ENCODE measurements around the gene ABTB1. TPM values are rescaled to one million over a fixed set of nuclear protein-coding genes. Genes with fewer than 3 reads are reported as not detected.

The ABTB1 gene
- total and polyA plus RNA-seq, 9 of the 15 experiments (the other 6 are each of a cell fraction or from before 2014, with no cell fraction given): 0.04 to 2.3 (median 0.55) TPM; not detected in 1

DNA sequence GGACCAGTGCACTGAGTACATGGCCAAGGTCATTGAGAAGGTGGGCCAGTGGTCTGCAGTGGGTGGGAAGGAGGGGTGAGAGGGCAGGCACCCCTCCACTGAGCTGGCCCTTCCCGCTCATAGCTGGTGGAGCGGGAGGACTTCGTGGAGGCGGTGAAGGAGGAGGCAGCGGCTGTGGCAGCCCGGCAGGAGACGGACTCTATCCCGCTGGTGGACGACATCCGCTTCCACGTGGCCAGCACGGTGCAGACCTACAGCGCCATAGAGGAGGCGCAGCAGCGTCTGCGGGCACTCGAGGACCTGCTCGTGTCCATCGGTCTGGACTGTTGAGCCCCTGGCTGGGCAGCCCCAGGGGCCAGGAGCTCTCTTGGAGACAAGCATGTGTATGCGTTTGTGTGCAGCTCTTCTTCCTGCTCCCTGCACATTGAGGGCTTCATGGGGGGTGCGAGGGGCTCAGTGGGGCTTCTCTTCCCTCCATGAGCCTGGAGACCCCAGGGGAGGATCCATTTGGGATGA, 7.5 kb downstream of the ABTB1 start:
- ATAC-seq (no peak), DNase-seq (ENCODE audit: extremely low read depth in 1 of 4, low spot score in 3 of 4) (no peak), FAIRE-seq (no peak)
- Histone ChIP-seq H3K4me3 (no peak overlapping the region), H3K4me1 (replicated peaks in 1 of 2; ENCODE audit: control insufficient read depth in 2 of 2, insufficient read depth in 2 of 2, low read length in 2 of 2) (peaks cover 0 to 24% of the 10 kb centered on the region in 2 experiments; a peak in 2 of 5 replicates), H3K27ac (ENCODE audit: extremely low read depth, low read depth, low read length) (no peak overlapping the region), H3K9me3 (replicated peaks; ENCODE audit: control insufficient read depth, insufficient read depth, low read depth, low read length) (no peaks in the 10 kb centered on the region), H4K20me1 (replicated peaks; ENCODE audit: control insufficient read depth, insufficient read depth, low read length) (no peaks in the 10 kb centered on the region), H2AFZ (ENCODE audit: low read depth, low read length) (no peak overlapping the region), H3K4me2 (ENCODE audit: insufficient read depth, low read length) (no peak overlapping the region), H3K27me3 (ENCODE audit: control insufficient read depth in 2 of 2, insufficient read depth in 2 of 2, low read length in 2 of 2) (no peaks in the 10 kb centered on the region), H3K9ac (ENCODE audit: insufficient read depth in 1 of 2, low read depth in 2 of 2, low read length in 2 of 2) (no peak overlapping the region; a peak in 1 of 4 replicates), H3K9me1 (ENCODE audit: control insufficient read depth, insufficient read depth, low read length) (no peaks in the 10 kb centered on the region), H3K79me2 (ENCODE audit: control insufficient read depth, insufficient read depth, low read length) (no peaks in the 10 kb centered on the region), H3K36me3 (ENCODE audit: control insufficient read depth, insufficient read depth, low read length) (no peaks in the 10 kb centered on the region)
- 30% methylated on average over 7 of the region's 21 CpGs for WGBS (ENCODE audit: insufficient coverage, low coverage, missing lambda C conversion rate)
- in situ Hi-C loops (cut with MboI): no loop called here
- CTCF ChIA-PET (ENCODE audit: low intra/inter-chr PET ratio): no interaction called here
- POLR2A ChIA-PET: interaction anchor here (0.6 kb wide), 3 partner anchors 19 to 1600 kb away, joined by 3 to 4 read pairs (median 3); partner anchors contain the start of gene TPRA1
- intact Hi-C loops (cut with micrococcal nuclease): loop anchor here (10.0 kb wide), 1 partner anchor 285 kb away; no protein-coding TSS in a partner anchor
- no TSS peak for BruUV-seq (replicated peaks)
- TF ChIP-seq EGR1 (conservative IDR thresholded peaks at IDR 0.05): no peak
- peak; percentile 35 to 77 for TF ChIP-seq E2F6 (IDR thresholded peaks at IDR 0.05; ENCODE audit: borderline replicate concordance in 1 of 2, extremely low read depth in 1 of 2, insufficient read depth in 1 of 2, insufficient read length in 1 of 2, low read depth in 1 of 2, low read length in 1 of 2, poor library complexity in 1 of 2, severe bottlenecking in 1 of 2)
- peak; percentile 25; the same call in 1 of the 2 replicates for TF ChIP-seq MGA (IDR thresholded peaks at IDR 0.05)
- TF ChIP-seq, protein P1, sequence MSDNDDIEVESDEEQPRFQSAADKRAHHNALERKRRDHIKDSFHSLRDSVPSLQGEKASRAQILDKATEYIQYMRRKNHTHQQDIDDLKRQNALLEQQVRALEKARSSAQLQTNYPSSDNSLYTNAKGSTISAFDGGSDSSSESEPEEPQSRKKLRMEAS (CRISPR knock-in tag; IDR thresholded peaks at IDR 0.05): peak; percentile 45; the same call in 1 of the 2 replicates
- TF ChIP-seq MBD2 (IDR thresholded peaks at IDR 0.05; ENCODE audit: borderline replicate concordance, low read depth): no peak

Measured in K562 (cell line).